Femur (tissue), 1 donor: ENCODE results near the gene MC1R.
"Not testable (repeated sequence)": the region's sequence is repeated elsewhere in the genome, so short reads cannot be mapped to it uniquely, and the experiment has no call there.

Experiments used
- DNase-seq: peaks from one replicate; pipeline ENCODE4 v3.0.0-alpha.2; 2017

The MC1R gene

DNA sequence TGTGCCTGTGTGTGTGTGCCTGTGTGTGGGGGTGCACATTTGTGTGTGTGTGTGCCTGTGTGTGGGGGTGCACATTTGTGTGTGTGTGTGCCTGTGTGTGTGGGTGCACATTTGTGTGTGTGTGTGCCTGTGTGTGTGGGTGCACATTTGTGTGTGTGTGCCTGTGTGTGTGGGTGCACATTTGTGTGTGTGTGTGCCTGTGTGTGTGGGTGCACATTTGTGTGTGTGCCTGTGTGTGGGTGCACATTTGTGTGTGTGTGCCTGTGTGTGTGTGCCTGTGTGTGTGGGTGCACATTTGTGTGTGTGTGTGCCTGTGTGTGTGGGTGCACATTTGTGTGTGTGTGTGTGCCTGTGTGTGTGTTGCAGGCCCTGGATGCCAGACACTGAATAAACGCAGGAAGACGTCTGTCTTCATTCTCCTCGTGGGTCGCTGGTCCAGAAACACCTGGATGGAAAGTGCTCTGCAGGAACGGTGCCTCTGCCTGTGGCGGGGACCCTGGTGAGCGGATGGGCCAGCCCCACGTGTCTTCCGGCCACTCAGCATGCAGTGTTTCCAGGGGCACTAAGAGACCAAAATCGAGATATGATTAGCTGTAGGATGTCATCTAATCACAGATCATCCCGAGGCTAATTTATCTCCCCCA, 3.9 kb upstream of the MC1R start:
- DNase-seq = not testable (repeated sequence)

DNA sequence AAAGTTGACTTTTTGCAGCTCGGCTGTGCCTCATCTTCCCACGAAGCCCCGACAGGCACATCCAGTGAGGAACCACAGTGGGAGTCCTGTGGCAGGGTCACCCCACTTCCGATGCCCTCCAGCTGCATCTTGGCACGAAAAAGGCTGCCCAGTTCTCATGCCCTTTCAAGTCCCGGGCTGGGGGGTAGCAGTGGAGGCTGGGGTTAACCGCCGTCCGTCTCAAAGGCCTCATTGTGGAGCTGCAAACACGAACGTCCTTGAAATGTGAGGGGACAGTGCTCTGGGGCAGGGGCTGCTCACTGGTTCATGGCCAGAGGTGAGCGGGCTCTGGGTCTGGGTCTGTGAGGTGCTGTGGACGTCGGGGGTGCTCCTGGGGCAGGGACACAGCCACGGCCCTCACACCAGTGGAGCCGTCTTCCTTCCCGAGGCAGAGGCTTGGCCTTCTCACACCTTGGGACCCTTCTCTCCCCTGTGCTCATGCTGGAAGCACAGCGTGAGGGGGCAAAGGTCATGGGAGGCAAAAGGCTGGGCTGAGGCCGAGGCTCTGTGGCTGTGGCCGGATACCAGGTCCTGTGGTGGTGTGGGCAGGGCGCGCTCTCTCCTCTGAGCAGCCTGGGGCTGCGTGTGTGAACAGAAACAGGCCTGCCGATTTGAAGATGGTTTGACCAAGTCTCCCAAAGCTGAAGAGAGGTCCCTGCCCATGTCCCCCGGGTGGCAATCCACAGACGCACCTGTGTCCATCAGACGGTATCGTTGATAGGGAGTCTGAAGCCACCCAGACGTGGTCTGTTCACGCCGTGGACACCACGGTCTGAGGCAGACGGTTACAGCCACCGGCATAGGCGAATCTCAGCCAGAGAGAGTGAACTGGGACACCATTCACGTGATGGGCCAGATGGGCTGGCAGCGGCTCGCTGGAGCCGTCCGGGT, 3.1 kb upstream of the MC1R start:
- DNase-seq = no peak

DNA sequence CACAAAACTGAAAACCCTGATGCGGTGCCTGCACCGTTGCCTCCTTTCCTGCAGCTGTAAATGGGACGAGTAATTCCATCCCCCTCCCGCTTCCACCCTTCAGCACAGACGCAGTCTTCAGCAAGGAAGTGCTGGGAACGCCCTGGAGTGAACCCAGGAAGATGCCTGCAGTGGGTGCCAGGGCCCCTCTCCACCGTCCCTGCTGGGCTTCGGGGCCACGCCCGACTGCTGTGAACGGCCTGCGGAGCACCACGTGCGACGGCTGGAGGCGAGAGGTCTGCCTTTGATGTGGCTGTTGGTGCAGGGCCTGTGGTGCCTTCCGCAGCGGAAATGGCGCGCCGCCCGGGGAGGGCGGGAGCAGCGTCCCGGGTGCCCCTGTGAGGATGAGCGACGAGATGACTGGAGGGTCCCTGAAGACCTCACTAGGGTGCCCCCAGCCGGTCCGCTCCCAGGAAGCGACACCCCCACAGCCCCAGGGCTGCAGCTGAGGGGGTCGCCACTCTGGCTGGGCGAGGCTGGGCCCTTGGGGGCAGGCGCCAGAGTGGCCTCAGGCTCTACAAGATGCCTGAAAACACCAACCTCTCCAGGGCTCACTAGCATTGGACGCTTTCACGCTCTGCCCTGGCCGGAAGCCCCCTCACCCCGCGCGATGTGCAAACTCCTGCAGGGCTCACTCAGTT, 749 bp upstream of the MC1R start:
- DNase-seq = peak; percentile 83

DNA sequence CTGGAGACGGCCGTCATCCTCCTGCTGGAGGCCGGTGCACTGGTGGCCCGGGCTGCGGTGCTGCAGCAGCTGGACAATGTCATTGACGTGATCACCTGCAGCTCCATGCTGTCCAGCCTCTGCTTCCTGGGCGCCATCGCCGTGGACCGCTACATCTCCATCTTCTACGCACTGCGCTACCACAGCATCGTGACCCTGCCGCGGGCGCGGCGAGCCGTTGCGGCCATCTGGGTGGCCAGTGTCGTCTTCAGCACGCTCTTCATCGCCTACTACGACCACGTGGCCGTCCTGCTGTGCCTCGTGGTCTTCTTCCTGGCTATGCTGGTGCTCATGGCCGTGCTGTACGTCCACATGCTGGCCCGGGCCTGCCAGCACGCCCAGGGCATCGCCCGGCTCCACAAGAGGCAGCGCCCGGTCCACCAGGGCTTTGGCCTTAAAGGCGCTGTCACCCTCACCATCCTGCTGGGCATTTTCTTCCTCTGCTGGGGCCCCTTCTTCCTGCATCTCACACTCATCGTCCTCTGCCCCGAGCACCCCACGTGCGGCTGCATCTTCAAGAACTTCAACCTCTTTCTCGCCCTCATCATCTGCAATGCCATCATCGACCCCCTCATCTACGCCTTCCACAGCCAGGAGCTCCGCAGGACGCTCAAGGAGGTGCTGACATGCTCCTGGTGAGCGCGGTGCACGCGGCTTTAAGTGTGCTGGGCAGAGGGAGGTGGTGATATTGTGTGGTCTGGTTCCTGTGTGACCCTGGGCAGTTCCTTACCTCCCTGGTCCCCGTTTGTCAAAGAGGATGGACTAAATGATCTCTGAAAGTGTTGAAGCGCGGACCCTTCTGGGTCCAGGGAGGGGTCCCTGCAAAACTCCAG, 1.1 kb downstream of the MC1R start:
- DNase-seq = peak; percentile 24

DNA sequence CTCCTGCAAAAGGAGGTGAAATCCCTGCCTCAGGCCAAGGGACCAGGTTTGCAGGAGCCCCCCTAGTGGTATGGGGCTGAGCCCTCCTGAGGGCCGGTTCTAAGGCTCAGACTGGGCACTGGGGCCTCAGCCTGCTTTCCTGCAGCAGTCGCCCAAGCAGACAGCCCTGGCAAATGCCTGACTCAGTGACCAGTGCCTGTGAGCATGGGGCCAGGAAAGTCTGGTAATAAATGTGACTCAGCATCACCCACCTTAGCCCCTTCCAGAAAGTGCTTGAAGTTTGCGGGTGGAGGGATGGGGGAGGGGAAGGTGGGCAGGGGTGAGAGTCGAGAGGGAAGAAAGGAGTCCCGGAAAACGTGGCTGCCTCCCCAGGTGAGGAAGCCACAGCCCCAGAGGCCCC, 2.1 kb downstream of the MC1R start:
- peak; percentile 18 for DNase-seq

DNA sequence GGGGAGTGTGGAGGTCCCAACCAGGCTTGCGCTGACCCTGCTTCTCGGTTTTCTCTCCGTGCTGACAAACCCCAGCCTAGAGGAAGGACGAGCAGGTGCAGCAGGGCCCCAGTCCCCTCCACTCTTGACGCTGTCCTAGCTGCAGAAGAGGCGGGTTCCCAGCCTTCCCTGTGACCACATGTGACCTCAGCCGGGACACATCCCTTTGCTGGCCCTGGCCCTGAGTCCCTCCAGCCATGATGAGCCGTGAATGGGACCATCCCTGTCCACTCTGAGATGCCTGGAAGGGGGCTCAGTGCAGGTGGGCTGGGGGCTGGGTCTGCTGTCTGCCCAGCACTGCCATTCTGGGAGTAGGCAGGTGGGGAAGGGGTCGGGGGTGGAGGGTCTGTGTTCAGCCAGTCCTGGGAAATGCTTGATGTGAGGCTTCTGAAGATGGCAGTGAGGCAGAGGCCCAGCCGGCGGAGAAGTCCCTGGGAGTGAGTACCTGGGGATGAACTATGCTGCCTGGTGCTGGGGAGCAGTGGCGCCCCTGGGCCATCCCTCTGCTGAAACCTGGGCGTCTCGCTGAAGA, 2.6 kb downstream of the MC1R start:
- no peak for DNase-seq

DNA sequence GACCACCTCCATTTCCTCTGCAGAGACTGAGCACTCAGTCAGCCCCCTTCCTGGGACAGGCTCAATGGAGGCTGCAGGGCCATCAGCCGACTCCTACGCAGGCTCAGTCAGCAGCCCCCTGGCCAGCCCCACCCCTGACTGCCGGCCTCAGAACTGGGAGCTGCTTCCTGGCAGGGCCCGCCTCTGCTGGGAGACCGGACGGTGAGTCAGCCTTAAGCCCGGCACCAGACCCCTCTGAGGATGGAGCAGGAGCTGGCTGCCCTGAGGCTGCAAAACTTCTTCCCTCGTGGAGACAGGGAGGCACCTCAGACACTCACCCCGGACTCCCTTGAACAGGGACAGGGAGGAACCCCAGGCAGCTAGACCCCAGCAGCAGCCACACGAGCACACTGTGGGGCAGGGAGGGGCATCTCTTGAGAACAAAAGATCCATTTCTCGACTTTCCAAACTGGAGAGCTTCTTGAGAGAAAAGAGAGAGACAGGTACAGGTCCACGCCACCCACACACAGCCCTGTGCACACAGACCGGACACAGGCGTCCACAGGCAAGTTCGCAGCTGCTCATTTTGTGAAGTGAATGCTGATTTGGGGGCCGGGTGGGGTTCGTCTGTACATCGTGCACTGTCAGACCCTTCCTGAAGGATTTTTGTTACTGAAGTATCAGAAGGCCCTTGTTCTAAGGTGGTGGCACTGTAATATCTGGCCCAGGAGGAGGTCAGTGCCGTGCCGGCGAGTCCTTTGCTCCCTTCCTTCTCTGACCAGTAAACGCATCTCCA, 3.2 kb downstream of the MC1R start:
- DNase-seq = peak; percentile 88

DNA sequence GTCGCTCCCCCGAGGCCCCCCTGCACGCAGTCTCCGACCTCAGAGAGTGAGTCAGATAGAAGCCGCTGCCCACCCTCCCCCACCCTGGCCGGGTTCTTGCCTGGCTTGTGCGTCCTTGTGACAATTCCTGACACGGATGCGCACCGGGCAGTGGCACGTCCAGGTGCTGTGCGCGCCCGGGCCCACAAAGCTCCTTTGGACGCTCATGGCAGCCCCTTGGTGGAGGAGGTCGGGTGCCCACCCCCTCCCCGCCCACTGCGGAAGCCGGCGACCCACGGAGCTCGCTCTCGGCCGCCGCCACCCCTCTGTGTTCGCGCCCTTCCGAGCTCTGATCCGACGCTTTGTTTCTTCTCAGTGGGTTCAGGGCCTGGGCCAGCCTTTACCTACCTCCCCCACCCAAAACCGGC, 3.8 kb downstream of the MC1R start:
- DNase-seq = peak; percentile 81

DNA sequence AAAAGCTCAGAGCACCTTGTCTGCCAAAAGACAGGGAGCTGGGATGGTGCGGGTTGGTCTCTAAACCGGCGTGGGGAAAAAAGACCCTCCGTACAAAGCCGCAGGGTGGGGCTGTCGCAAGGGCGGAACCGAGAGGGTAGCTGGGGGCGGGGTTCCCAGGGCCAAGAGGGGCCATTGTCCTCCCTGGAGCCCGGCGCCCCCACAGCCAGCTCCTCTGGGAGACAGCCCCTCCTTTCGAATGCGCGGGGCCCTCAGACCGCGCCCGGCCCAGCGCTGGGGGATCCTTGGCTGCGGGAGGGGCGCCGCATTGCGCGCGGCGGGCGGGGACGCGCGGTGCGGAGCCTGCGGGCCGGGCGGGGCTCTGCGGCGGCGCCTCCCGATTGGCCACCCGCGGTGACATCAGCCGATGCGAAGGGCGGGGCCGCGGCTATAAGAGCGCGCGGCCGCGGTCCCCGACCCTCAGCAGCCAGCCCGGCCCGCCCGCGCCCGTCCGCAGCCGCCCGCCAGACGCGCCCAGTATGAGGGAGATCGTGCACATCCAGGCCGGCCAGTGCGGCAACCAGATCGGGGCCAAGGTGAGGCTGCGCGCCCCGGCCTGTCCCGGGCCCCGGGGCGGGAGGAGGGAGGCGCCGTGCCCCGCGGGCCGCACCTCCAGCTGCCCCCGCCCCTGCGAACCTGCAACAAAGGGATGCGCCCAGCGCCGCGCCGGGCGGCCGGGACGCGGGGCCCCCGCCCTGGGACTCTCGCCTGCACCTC, 4.4 kb downstream of the MC1R start, which contains the start of gene TUBB3:
TUBB3 (plus strand) TSS at position 459 of the 756 bp plus-strand sequence; CDS start at position 519, 60 bp downstream.
- DNase-seq = peak; percentile 72

DNA sequence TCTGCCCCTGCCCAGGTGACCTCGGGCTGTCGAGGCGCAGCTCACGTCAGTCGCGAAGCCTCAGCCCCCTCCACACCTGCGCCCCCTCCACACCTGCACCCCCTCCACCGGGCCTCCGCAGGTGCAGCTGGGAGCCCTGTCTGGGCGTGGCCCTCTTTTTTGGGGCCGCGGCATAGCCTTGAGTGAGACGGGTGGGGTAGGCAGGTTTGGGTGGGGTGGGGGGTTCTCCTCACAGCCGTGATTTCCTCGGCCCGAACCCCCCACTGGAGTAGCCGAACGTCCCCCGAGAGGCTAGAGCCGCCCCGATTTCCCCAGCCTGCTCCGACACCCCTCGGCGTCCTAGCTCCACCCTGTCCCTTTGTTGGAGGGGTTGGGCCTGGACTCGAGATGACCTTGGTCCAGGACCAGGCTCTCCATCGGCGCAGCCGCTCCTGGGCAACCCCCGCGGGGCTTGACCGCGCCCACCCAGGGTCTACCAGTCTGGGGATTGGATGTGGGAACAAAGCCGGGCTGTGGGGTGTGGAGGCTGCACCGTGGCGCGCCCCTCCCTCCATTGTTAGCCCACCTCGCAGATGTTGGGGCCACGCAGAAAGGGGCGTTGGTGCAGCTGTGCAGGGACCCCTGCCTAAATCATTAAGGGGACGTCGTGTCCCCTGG, 5.1 kb downstream of the MC1R start:
- no peak for DNase-seq

DNA sequence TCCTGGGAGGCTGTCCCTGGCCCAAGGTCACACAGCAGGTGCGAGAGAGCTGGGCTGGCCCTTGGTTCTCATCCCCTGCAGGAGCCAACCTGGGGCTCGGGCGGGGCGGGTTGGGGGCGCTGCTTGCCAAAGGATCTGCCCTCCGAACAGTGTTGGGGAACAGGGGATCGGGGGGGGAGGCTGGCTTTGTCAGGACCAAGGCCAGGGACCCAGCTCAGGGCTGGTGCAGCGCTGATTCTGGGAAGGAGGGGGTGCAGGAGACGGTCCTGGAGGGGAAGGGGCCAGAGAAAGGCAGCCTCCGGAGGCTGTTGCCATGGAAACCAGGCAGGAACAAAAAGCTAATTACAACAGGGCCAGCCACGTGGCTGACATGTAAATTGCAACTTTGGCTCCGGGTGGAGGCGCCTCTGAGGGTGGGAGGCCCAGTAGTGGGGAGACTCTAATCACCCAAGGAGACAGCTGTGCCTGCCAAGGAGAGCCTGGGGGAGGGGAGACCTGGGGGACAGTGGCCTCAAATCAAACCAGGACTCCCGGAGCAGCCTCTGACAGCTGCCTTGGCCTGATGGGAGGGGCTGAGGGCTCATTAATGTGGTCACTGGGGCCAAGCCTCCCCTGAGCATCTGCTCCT, 5.7 kb downstream of the MC1R start:
- peak; percentile 63 for DNase-seq

DNA sequence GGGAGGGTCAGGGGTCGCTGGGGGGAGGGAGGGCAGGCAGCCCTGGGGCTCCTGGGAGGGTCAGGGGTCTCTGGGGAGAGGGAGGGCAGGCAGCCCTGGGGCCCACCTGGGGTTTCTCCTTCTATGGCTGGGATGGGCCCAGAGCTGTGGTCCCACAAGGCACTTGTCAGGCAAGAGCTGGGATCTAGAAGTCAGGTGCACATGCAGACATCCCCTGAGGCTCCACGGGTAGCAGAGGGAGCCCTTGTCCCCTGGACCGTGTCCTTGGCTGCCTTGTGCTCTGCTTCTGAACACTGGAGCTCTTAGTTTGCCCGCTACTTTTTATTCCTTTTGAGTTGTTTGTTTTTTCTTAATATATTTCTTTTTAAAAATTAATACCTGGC, 6.3 kb downstream of the MC1R start:
- no peak for DNase-seq

DNA sequence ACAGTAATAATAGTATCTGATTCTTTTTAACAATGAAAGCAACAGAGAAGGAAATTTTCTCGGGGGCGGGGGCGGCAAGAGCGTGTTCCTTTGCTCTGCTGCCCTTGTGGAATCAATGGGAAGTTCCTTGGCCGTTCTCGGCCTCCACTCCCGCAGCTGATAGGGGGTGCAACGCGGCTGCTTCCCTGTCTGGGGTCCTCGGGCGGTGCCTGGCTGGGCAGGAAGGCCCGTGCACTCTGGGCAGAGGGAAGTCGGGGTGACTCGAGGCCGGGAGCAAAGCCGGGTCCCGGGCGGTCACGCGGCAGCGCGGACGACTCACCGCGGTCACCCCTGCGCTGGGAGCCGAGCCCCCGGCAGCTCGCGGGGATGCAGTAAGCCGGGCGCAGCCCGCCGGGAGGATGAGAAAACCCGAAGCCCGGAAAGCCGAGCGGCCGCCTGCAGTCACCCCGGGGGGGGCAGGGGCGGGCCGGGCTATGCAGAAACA, 7.0 kb downstream of the MC1R start:
- no peak for DNase-seq

DNA sequence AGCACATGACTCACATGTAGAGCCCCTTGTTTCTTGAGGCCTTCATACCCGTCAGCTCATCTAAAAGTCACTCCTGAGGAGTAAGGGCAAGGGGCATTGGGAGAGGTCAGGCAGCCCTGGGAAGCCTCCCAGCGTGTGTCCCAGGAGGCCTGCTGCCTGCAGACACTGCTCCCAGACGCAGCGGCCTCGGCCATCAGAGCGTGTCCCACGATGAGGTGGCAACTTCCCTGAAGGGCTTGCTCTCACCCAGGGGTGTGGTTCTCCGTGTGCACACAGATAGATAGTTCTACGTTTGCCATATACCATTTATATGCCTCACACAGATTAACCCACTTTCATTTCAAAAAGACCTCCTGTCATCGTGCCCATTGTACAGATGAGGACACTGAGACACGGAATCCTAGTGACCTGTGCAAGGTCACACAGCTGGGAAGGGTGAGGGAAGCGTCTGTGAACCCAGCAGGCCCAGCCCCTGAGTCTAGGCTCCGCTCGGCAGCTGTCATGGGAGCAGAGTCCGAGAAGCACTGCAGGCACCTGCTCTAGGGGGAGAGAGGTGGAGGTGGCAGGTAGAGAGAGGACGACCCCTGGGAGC, 12.7 kb downstream of the MC1R start:
- no peak for DNase-seq

DNA sequence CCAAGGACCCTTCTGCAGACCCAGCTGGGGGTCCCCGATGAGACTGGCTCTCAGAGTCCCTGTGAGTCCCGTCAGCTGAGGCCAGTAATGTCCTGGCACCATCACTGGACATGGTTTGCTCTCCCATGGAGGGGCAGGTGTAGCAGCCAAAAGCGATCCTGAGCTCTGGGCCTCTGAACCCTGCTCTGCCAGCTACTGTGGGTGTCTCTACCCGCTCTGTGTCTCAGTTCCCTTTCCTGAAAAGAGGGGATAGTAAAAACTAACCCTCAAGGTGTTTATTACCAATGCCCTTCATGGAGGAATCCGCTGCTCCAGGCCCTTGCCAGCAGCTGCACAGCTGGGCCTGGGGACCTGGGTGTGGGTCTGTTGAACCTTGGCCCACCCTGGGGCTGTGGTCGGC, 13.3 kb downstream of the MC1R start:
- DNase-seq = no peak

DNA sequence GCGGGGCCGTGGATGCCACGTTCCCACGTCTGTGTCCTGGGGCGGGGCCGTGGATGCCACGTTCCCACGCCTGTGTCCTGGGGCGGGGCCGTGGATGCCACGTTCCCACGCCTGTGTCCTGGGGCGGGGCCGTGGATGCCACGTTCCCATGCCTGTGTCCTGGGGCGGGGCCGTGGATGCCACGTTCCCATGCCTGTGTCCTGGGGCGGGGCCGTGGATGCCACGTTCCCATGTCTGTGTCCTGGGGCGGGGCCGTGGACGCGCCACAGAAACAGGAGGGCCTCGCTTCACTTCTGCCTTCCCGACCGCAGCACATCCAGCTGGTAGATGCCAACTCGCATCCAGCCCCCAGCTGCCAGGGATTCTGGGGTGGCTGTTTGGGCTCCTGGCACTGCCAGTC, 15.4 kb downstream of the MC1R start:
- not testable (repeated sequence) for DNase-seq

DNA sequence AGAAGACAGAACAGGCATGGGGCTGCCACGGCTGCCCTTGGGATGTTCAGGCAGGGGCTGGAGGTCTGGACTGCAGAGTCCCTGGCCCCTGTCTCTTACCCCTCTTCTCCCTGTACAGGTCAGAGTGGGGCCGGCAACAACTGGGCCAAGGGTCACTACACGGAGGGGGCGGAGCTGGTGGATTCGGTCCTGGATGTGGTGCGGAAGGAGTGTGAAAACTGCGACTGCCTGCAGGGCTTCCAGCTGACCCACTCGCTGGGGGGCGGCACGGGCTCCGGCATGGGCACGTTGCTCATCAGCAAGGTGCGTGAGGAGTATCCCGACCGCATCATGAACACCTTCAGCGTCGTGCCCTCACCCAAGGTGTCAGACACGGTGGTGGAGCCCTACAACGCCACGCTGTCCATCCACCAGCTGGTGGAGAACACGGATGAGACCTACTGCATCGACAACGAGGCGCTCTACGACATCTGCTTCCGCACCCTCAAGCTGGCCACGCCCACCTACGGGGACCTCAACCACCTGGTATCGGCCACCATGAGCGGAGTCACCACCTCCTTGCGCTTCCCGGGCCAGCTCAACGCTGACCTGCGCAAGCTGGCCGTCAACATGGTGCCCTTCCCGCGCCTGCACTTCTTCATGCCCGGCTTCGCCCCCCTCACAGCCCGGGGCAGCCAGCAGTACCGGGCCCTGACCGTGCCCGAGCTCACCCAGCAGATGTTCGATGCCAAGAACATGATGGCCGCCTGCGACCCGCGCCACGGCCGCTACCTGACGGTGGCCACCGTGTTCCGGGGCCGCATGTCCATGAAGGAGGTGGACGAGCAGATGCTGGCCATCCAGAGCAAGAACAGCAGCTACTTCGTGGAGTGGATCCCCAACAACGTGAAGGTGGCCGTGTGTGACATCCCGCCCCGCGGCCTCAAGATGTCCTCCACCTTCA, 16.2 kb downstream of the MC1R start:
- DNase-seq = no peak

DNA sequence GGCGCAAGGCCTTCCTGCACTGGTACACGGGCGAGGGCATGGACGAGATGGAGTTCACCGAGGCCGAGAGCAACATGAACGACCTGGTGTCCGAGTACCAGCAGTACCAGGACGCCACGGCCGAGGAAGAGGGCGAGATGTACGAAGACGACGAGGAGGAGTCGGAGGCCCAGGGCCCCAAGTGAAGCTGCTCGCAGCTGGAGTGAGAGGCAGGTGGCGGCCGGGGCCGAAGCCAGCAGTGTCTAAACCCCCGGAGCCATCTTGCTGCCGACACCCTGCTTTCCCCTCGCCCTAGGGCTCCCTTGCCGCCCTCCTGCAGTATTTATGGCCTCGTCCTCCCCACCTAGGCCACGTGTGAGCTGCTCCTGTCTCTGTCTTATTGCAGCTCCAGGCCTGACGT, 17.0 kb downstream of the MC1R start:
- DNase-seq = not testable (repeated sequence)
